IMR-90 (cell line): ENCODE measurements around the gene SRSF3. TPM values are rescaled to one million over a fixed set of nuclear protein-coding genes. Genes with fewer than 3 reads are reported as not detected.

Source experiments
- ATAC-seq: fragments of 200-7000 bp; cut with Tn5 transposase; 2 replicates; pipeline ENCODE4 v1.9.1; 2020; ENCODE audit warnings: low read depth, mild to moderate bottlenecking, moderate library complexity
- BruUV-seq: library from RNA; stranded (reverse); fragments of 400-500 nt; replicated peaks from 2 replicates; lab custom pipeline; 2021; lab: Mats Ljungman, UMichigan
- CTCF ChIA-PET: fragments of 300-600 bp; formaldehyde crosslinking; extraction: SDS; loops from one replicate; lab custom pipeline; 2021; ENCODE audit warnings: antibody characterized with exemption; lab: Yijun Ruan, JAX
- POLR2A ChIA-PET: fragments of 300-600 bp; sonication (Branson Sonifier 250); formaldehyde crosslinking; loops from one replicate; lab custom pipeline; 2022; ENCODE audit warnings: antibody characterized with exemption; ENCODE audit not compliant: unreplicated experiment; lab: Charles Lee
- DNase-seq: peaks from one replicate; pipeline ENCODE4 v3.0.0; 2013
- H2AFZ ChIP-seq: replicated peaks from 2 replicates; pipeline ENCODE3; 2013; ENCODE audit warnings: low read length, mild to moderate bottlenecking; ENCODE audit not compliant: poor library complexity
- H2AK5ac ChIP-seq: 2 replicates; pipeline ENCODE4 v1.6.1; 2013; ENCODE audit warnings: low read depth, low read length, inconsistent platforms
- H2AK9ac ChIP-seq: replicated peaks from 2 replicates; pipeline ENCODE3; 2013; ENCODE audit warnings: mild to moderate bottlenecking, low read depth, low read length, moderate library complexity; ENCODE audit not compliant: poor library complexity
- H2BK120ac ChIP-seq: 2 replicates; pipeline ENCODE4 v1.6.1; 2013; ENCODE audit warnings: low read depth, low read length, inconsistent platforms
- H2BK15ac ChIP-seq: 3 replicates; pipeline ENCODE4 v1.6.1; 2013; ENCODE audit warnings: low read depth, low read length, inconsistent platforms
- H2BK20ac ChIP-seq: 2 replicates; pipeline ENCODE4 v1.6.1; 2013; ENCODE audit warnings: low read depth, mild to moderate bottlenecking, inconsistent platforms, low read length, moderate library complexity
- H2BK5ac ChIP-seq: 2 replicates; pipeline ENCODE4 v1.6.1; 2013; ENCODE audit warnings: mild to moderate bottlenecking, low read depth, low read length, inconsistent platforms; ENCODE audit not compliant: poor library complexity, severe bottlenecking
- H3K14ac ChIP-seq: replicated peaks from 2 replicates; pipeline ENCODE4 v1.6.1; 2013; ENCODE audit warnings: low read depth, low read length, inconsistent platforms
- H3K18ac ChIP-seq: 2 replicates; pipeline ENCODE4 v1.6.1; 2013; ENCODE audit warnings: low read depth, low read length, control low read depth
- H3K23ac ChIP-seq: 2 replicates; pipeline ENCODE4 v1.6.1; 2013; ENCODE audit warnings: low read depth, low read length, inconsistent platforms
- H3K27ac ChIP-seq: 2 replicates; pipeline ENCODE4 v1.5.1; 2013; ENCODE audit warnings: mild to moderate bottlenecking, control low read depth, low read length; ENCODE audit not compliant: insufficient read depth
- H3K27me3 ChIP-seq: 2 replicates; pipeline ENCODE4 v1.6.1; 2013; ENCODE audit warnings: low read length; ENCODE audit not compliant: control insufficient read depth, insufficient read depth
- H3K36me3 ChIP-seq: 2 replicates; pipeline ENCODE4 v1.6.1; 2013; ENCODE audit warnings: low read length, mixed read lengths; ENCODE audit not compliant: control insufficient read depth, insufficient read depth
- H3K4ac ChIP-seq: 2 replicates; pipeline ENCODE4 v1.6.1; 2013; ENCODE audit warnings: low read depth, low read length, inconsistent platforms
- H3K4me1 ChIP-seq: 2 replicates; pipeline ENCODE4 v1.6.1; 2013; ENCODE audit warnings: low read length, mixed read lengths; ENCODE audit not compliant: control insufficient read depth, insufficient read depth
- H3K4me2 ChIP-seq: 2 replicates; pipeline ENCODE4 v1.6.1; 2013; ENCODE audit warnings: low read depth, mild to moderate bottlenecking, control low read depth, low read length, moderate library complexity
- H3K4me3 ChIP-seq: 2 replicates; pipeline ENCODE4 v1.5.1; 2013; ENCODE audit warnings: low read depth, mild to moderate bottlenecking, control low read depth, low read length, moderate library complexity; ENCODE audit not compliant: insufficient read depth
- H3K56ac ChIP-seq: 2 replicates; pipeline ENCODE4 v1.6.1; 2013; ENCODE audit warnings: low read length, inconsistent platforms; ENCODE audit not compliant: insufficient read depth; ENCODE audit errors: extremely low read depth
- H3K79me1 ChIP-seq, 2 experiments: 2 replicates each; pipeline ENCODE4 v1.6.1; 2013; ENCODE audit warnings: low read length in 2 of 2, inconsistent platforms in 1 of 2, low read depth in 1 of 2
- H3K9ac ChIP-seq: 2 replicates; pipeline ENCODE4 v1.6.1; 2013; ENCODE audit warnings: low read depth, low read length, control low read depth
- H3K9me1 ChIP-seq: 2 replicates; pipeline ENCODE4 v1.6.1; 2013; ENCODE audit warnings: low read length, inconsistent platforms; ENCODE audit not compliant: insufficient read depth
- H3K9me3 ChIP-seq: 2 replicates; pipeline ENCODE4 v1.6.1; 2013; ENCODE audit warnings: low read length; ENCODE audit not compliant: control insufficient read depth, insufficient read depth
- H4K20me1 ChIP-seq: 2 replicates; pipeline ENCODE4 v1.6.1; 2013; ENCODE audit warnings: low read length, inconsistent platforms; ENCODE audit not compliant: insufficient read depth
- H4K5ac ChIP-seq: 2 replicates; pipeline ENCODE4 v1.6.1; 2013; ENCODE audit warnings: mild to moderate bottlenecking, low read depth, low read length, control low read depth
- H4K8ac ChIP-seq, 2 experiments: 2 replicates each; pipeline ENCODE4 v1.6.1; 2013; ENCODE audit warnings: low read depth in 2 of 2, low read length in 2 of 2, control low read depth in 1 of 2, inconsistent platforms in 1 of 2
- H4K91ac ChIP-seq: 2 replicates; pipeline ENCODE4 v1.6.1; 2013; ENCODE audit warnings: low read depth, low read length, inconsistent platforms; ENCODE audit not compliant: insufficient read depth
- BHLHE40 ChIP-seq: fragments of 150-350 bp; IDR thresholded peaks from 2 replicates; pipeline ENCODE4 v1.6.1; 2016; ENCODE audit warnings: mild to moderate bottlenecking, low read depth, low read length
- CEBPB ChIP-seq: IDR thresholded peaks from 2 replicates; pipeline ENCODE4 v1.6.1; 2012; ENCODE audit warnings: low read depth, low read length, improper control_type of control experiment
- CHD1 ChIP-seq: IDR thresholded peaks from 2 replicates; pipeline ENCODE4 v1.6.1; 2012; ENCODE audit warnings: low read depth, low read length, improper control_type of control experiment
- FOS ChIP-seq: fragments of 150-350 bp; IDR thresholded peaks from 2 replicates; pipeline ENCODE4 v1.6.1; 2016; ENCODE audit warnings: low read depth, low read length
- MAZ ChIP-seq: IDR thresholded peaks from 2 replicates; pipeline ENCODE4 v1.6.1; 2012; ENCODE audit warnings: low read depth, mild to moderate bottlenecking, low read length, improper control_type of control experiment, moderate library complexity, borderline replicate concordance
- MXI1 ChIP-seq: IDR thresholded peaks from 2 replicates; pipeline ENCODE4 v1.6.1; 2012; ENCODE audit warnings: low read depth, mild to moderate bottlenecking, low read length, moderate library complexity, borderline replicate concordance
- NFE2L2 ChIP-seq: fragments of 150-350 bp; IDR thresholded peaks from 2 replicates; pipeline ENCODE4 v1.6.1; 2016; ENCODE audit warnings: low read depth, mild to moderate bottlenecking, low read length
- RAD21 ChIP-seq: IDR thresholded peaks from 2 replicates; pipeline ENCODE4 v1.6.1; 2012; ENCODE audit warnings: low read length, improper control_type of control experiment
- RCOR1 ChIP-seq: IDR thresholded peaks from 2 replicates; pipeline ENCODE4 v1.6.1; 2012; ENCODE audit warnings: mild to moderate bottlenecking, low read length, improper control_type of control experiment; ENCODE audit not compliant: insufficient replicate concordance
- RFX5 ChIP-seq: IDR thresholded peaks from 2 replicates; pipeline ENCODE4 v1.8.0; 2012; ENCODE audit warnings: low read depth, mild to moderate bottlenecking, low read length, moderate library complexity
- SMC3 ChIP-seq: fragments of 150-350 bp; IDR thresholded peaks from 2 replicates; pipeline ENCODE4 v1.6.1; 2016; ENCODE audit warnings: low read depth, mild to moderate bottlenecking, antibody characterized with exemption, low read length, moderate library complexity
- WGBS, 2 experiments: methylation state at CpG; one replicate each; pipeline versions ENCODE4 v1.1.5 to v1.1.7; 2013; ENCODE audit warnings: missing lambda C conversion rate in 2 of 2; ENCODE audit not compliant: insufficient read length in 1 of 2; ENCODE audit errors: extremely low coverage in 2 of 2; 5-methylcytosine and 5-hydroxymethylcytosine counted together
- dilution Hi-C: fragments of 300-500 bp; cut with HindIII; formaldehyde crosslinking; loops from one replicate; pipeline ENCODE4 v1.14.3; 2018; ENCODE audit warnings: low sequenced_read_pairs; ENCODE audit not compliant: unreplicated experiment
- in situ Hi-C: fragments of 300-500 bp; cut with MboI; formaldehyde crosslinking; loops from 3 replicates; pipeline ENCODE4 v1.14.3; 2019; ENCODE audit warnings: low sequenced_read_pairs, inconsistent platforms, mixed read lengths
- intact Hi-C: fragments of 100-400 bp; cut with micrococcal nuclease; formaldehyde crosslinking; loops from 2 replicates; pipeline ENCODE4 v1.10.0; 2022
- polyA plus RNA-seq, 3 experiments: library from polyadenylated mRNA; depleted of rRNA; stranded (reverse); fragments of >200 nt; gene quantifications; 2 replicates each; pipeline ENCODE4 v1.2.3, GENCODE V29; 2012; ENCODE audit warnings: low replicate concordance in 1 of 3
- total RNA-seq: library from RNA; depleted of rRNA; stranded (reverse); fragments of >200 nt; gene quantifications from 2 replicates; pipeline ENCODE4 v1.2.3, GENCODE V29; 2012
- TF ChIP-seq, protein P1 (sequence below): conservative IDR thresholded peaks from 2 replicates; pipeline ENCODE4 v1.5.1; 2012; ENCODE audit warnings: mild to moderate bottlenecking, low read depth, low read length, improper control_type of control experiment

SRSF3 gene
- total and polyA plus RNA-seq, 2 of the 4 experiments (the other 2 are of a cell fraction): 237 to 297 TPM

DNA sequence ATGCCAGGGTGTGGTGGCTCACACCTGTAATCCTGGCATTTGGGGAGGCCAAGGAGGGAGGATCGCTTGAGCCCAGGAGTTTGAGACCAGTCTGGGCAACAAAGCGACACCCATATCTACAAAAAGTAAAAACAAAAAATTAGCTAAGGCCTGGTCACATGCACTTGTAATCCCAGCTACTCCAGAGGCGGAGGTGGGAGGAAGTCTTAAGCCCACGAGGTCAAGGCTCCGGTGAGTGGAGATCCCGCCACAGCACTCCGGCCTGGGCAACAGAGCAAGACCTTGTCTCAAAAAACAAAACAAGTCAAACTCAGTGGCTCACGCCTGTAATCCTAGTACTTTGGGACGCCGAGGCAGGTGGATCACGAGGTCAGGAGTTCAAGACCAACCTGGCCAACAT is 35.6 kb downstream of the SRSF3 start:
- Histone ChIP-seq H3K9ac (no peak overlapping the region), H3K36me3 (no peaks in the 10 kb centered on the region), H2AK5ac (no peak overlapping the region), H4K91ac (no peak overlapping the region), H2BK20ac (no peak overlapping the region), H3K9me3 (no peaks in the 10 kb centered on the region), H3K27ac (no peak overlapping the region), H2AK9ac (no peak overlapping the region), H2BK120ac (no peak overlapping the region), H3K79me1 (peaks cover 0 to 19% of the 10 kb centered on the region in 2 experiments; a peak in 2 of 4 replicates), H2AFZ (no peak overlapping the region), H3K4me1 (peaks cover 14% of the 10 kb centered on the region), H3K4me3 (no peak overlapping the region), H3K9me1 (peaks cover 4% of the 10 kb centered on the region; the same call in 1 of the 2 replicates), H3K27me3 (no peaks in the 10 kb centered on the region), H3K4ac (no peak overlapping the region), H3K23ac (no peak overlapping the region), H3K56ac (no peak overlapping the region), H4K5ac (no peak overlapping the region), H2BK5ac (no peak overlapping the region), H3K14ac (no peak overlapping the region), H3K18ac (no peak overlapping the region), H3K4me2 (no peak overlapping the region), H4K8ac (no peak overlapping the region), H2BK15ac (no peak overlapping the region), H4K20me1 (peaks cover 7% of the 10 kb centered on the region; the same call in 1 of the 2 replicates)
- intact Hi-C loops: loop anchor here (10.0 kb wide), 1 partner anchor 385 kb away; no protein-coding TSS in a partner anchor
- dilution Hi-C loops: no loop called here
- ATAC-seq (no peak), DNase-seq (no peak)
- POLR2A ChIA-PET: interaction anchor here (0.6 kb wide), 1 partner anchor 50 kb away, joined by 5 read pairs; no protein-coding TSS in a partner anchor
- CTCF ChIA-PET: no interaction called here
- TF ChIP-seq, protein P1, sequence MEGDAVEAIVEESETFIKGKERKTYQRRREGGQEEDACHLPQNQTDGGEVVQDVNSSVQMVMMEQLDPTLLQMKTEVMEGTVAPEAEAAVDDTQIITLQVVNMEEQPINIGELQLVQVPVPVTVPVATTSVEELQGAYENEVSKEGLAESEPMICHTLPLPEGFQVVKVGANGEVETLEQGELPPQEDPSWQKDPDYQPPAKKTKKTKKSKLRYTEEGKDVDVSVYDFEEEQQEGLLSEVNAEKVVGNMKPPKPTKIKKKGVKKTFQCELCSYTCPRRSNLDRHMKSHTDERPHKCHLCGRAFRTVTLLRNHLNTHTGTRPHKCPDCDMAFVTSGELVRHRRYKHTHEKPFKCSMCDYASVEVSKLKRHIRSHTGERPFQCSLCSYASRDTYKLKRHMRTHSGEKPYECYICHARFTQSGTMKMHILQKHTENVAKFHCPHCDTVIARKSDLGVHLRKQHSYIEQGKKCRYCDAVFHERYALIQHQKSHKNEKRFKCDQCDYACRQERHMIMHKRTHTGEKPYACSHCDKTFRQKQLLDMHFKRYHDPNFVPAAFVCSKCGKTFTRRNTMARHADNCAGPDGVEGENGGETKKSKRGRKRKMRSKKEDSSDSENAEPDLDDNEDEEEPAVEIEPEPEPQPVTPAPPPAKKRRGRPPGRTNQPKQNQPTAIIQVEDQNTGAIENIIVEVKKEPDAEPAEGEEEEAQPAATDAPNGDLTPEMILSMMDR: no peak
- TF ChIP-seq CHD1 (no peak), SMC3 (no peak), CEBPB (no peak), RFX5 (no peak), NFE2L2 (no peak), FOS (no peak), MAZ (no peak), RCOR1 (no peak), BHLHE40 (no peak), RAD21 (no peak), MXI1 (no peak)
- in situ Hi-C loops: no loop called here
- 85% methylated on average over 3 of the region's 11 CpGs; no CpG with 5 or more reads in 1 of the 2 experiments for WGBS, 2 experiments
- no TSS peak for BruUV-seq
